MG63 (cell line): ENCODE measurements around the gene MITF. TPM values are rescaled to one million over a fixed set of nuclear protein-coding genes. Genes with fewer than 3 reads are reported as not detected.

Experiments
- DNase-seq: peaks from one replicate; pipeline ENCODE4 v3.0.0-alpha.2; 2020
- H3K27me3 ChIP-seq: fragments of 250-450 bp; sonication (Bioruptor Pico); 2 replicates; pipeline ENCODE4 v1.5.1; 2020; ENCODE audit warnings: mild to moderate bottlenecking, moderate library complexity
- H3K36me3 ChIP-seq: fragments of 250-450 bp; sonication (Bioruptor Pico); 2 replicates; pipeline ENCODE4 v1.5.1; 2020; ENCODE audit warnings: mild to moderate bottlenecking, moderate library complexity
- H3K4me3 ChIP-seq: fragments of 250-450 bp; sonication (Bioruptor Pico); 2 replicates; pipeline ENCODE4 v1.5.1; 2020; ENCODE audit warnings: mild to moderate bottlenecking, moderate library complexity
- H3K9me3 ChIP-seq: fragments of 250-450 bp; sonication (Bioruptor Pico); 2 replicates; pipeline ENCODE4 v1.5.1; 2020; ENCODE audit warnings: mild to moderate bottlenecking, moderate library complexity
- total RNA-seq: library from RNA; depleted of rRNA; stranded (reverse); fragments of >200 nt; shearing (Covaris generic); gene quantifications from 2 replicates; pipeline ENCODE4 v1.2.3, GENCODE V29; 2014; ENCODE audit warnings: low replicate concordance

Gene MITF
- total RNA-seq, 1 experiment from 2014 or later: 4.7 TPM

- H3K27me3 ChIP-seq: no peaks in the 10 kb centered on the region
- no peak overlapping the region for H3K4me3 ChIP-seq
- no peaks in the 10 kb centered on the region for H3K36me3 ChIP-seq
- H3K9me3 ChIP-seq: no peaks in the 10 kb centered on the region
- no peak for DNase-seq
These were observed 271.1 kb downstream of the MITF start for GRCh38 chr3:70010346-70010745.

DNA sequence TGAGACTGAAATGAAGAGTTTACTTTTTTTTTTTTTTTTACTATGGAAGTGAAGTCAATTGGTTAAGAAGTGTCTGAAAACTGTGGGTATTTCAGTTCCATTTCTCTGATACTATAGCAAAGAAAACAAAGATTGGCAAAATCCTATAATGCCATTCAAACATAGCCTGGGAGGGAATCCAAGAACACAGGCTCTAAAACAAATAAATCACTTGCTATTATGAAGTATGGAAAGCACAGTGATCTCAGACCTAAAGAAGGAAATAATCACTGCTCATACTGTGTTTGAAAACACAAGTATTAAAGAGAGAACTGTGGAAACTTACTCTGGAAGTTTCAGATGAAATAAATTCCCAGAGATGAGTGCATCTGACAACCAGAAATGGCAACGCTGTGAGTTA, 272.3 kb downstream of the MITF start:
- DNase-seq: no peak
- H3K9me3 ChIP-seq: no peaks in the 10 kb centered on the region
- H3K27me3 ChIP-seq: no peaks in the 10 kb centered on the region
- no peak overlapping the region for H3K4me3 ChIP-seq
- no peaks in the 10 kb centered on the region for H3K36me3 ChIP-seq
